ENCODE results near the gene DCLK2.
"Not testable (repeated sequence)": the region's sequence is repeated elsewhere in the genome, so short reads cannot be mapped to it uniquely, and the experiment has no call there.

Gene DCLK2

GRCh38 chr4:150160473-150160872 lies 82.2 kb downstream of the DCLK2 start:
- no peaks in the 10 kb centered on the region for H3K79me2 ChIP-seq (ENCODE audit: insufficient read depth, low read length)
- H3K4me2 ChIP-seq (ENCODE audit: low read depth, low read length, poor library complexity, severe bottlenecking), result no peak overlapping the region
- H3K27ac ChIP-seq (ENCODE audit: low read depth, low read length), result no peak overlapping the region
- H3F3A ChIP-seq (ENCODE audit: insufficient read depth), result no peaks in the 10 kb centered on the region
- H3K9me2 ChIP-seq (replicated peaks; ENCODE audit: insufficient read depth, low read length), result no peaks in the 10 kb centered on the region
- H3K4me3 ChIP-seq (ENCODE audit: insufficient read depth, low read length, poor library complexity, severe bottlenecking), result no peak overlapping the region
- no peak for TF ChIP-seq EZH2phosphoT487 (conservative IDR thresholded peaks at IDR 0.05; ENCODE audit: low read length)
- TF ChIP-seq CTCF (IDR thresholded peaks at IDR 0.05; ENCODE audit: insufficient read depth, low read length, poor library complexity, severe bottlenecking), result no peak
- no peaks in the 10 kb centered on the region for H4K20me1 ChIP-seq (ENCODE audit: low read depth, low read length)
- no peak overlapping the region for H3K9ac ChIP-seq (ENCODE audit: low read length)
- no peaks in the 10 kb centered on the region for H3K36me3 ChIP-seq (ENCODE audit: low read length)
- no peaks in the 10 kb centered on the region for H3K9me3 ChIP-seq (ENCODE audit: insufficient read depth, low read length)
- H2AFZ ChIP-seq (ENCODE audit: low read depth, low read length, severe bottlenecking), result no peak overlapping the region
- no peaks in the 10 kb centered on the region for H3K27me3 ChIP-seq (ENCODE audit: low read length)

- no peaks in the 10 kb centered on the region for H3K79me2 ChIP-seq (ENCODE audit: insufficient read depth, low read length)
- no peak overlapping the region for H3K9ac ChIP-seq (ENCODE audit: low read length)
- H2AFZ ChIP-seq (ENCODE audit: low read depth, low read length, severe bottlenecking), result no peak overlapping the region
- no peaks in the 10 kb centered on the region for H3K36me3 ChIP-seq (ENCODE audit: low read length)
- H3K9me3 ChIP-seq (ENCODE audit: insufficient read depth, low read length), result no peaks in the 10 kb centered on the region
- no peak overlapping the region for H3K4me2 ChIP-seq (ENCODE audit: low read depth, low read length, poor library complexity, severe bottlenecking)
- H3K4me3 ChIP-seq (ENCODE audit: insufficient read depth, low read length, poor library complexity, severe bottlenecking), result no peak overlapping the region
- H3K27ac ChIP-seq (ENCODE audit: low read depth, low read length), result no peak overlapping the region
- H3K9me2 ChIP-seq (replicated peaks; ENCODE audit: insufficient read depth, low read length), result no peaks in the 10 kb centered on the region
- H3F3A ChIP-seq (ENCODE audit: insufficient read depth), result no peaks in the 10 kb centered on the region
- H3K27me3 ChIP-seq (ENCODE audit: low read length), result no peaks in the 10 kb centered on the region
- TF ChIP-seq EZH2phosphoT487 (conservative IDR thresholded peaks at IDR 0.05; ENCODE audit: low read length) (no peak), CTCF (IDR thresholded peaks at IDR 0.05; ENCODE audit: insufficient read depth, low read length, poor library complexity, severe bottlenecking) (no peak)
- H4K20me1 ChIP-seq (ENCODE audit: low read depth, low read length), result no peaks in the 10 kb centered on the region
Measured at GRCh38 chr4:150161109-150161508, 82.9 kb downstream of the DCLK2 start.

GRCh38 chr4:150162020-150162419 lies 83.8 kb downstream of the DCLK2 start:
- not testable (repeated sequence) for H3K9me2 ChIP-seq (replicated peaks; ENCODE audit: insufficient read depth, low read length); H3K9me3 ChIP-seq (ENCODE audit: insufficient read depth, low read length); H3K36me3 ChIP-seq (ENCODE audit: low read length); H3K4me3 ChIP-seq (ENCODE audit: insufficient read depth, low read length, poor library complexity, severe bottlenecking); H3K4me2 ChIP-seq (ENCODE audit: low read depth, low read length, poor library complexity, severe bottlenecking); H3K79me2 ChIP-seq (ENCODE audit: insufficient read depth, low read length); H3K9ac ChIP-seq (ENCODE audit: low read length); H3K27ac ChIP-seq (ENCODE audit: low read depth, low read length); H4K20me1 ChIP-seq (ENCODE audit: low read depth, low read length); H3F3A ChIP-seq (ENCODE audit: insufficient read depth); H2AFZ ChIP-seq (ENCODE audit: low read depth, low read length, severe bottlenecking); H3K27me3 ChIP-seq (ENCODE audit: low read length)

GRCh38 chr4:150164055-150164454 lies 85.8 kb downstream of the DCLK2 start:
- Histone ChIP-seq H3K9ac (ENCODE audit: low read length) (no peak overlapping the region), H4K20me1 (ENCODE audit: low read depth, low read length) (no peaks in the 10 kb centered on the region), H3K4me2 (ENCODE audit: low read depth, low read length, poor library complexity, severe bottlenecking) (no peak overlapping the region), H3K27ac (ENCODE audit: low read depth, low read length) (no peak overlapping the region), H3K4me3 (ENCODE audit: insufficient read depth, low read length, poor library complexity, severe bottlenecking) (no peak overlapping the region), H3K9me3 (ENCODE audit: insufficient read depth, low read length) (no peaks in the 10 kb centered on the region), H3K27me3 (ENCODE audit: low read length) (no peaks in the 10 kb centered on the region), H3K79me2 (ENCODE audit: insufficient read depth, low read length) (no peaks in the 10 kb centered on the region), H2AFZ (ENCODE audit: low read depth, low read length, severe bottlenecking) (no peak overlapping the region), H3K9me2 (replicated peaks; ENCODE audit: insufficient read depth, low read length) (no peaks in the 10 kb centered on the region), H3K36me3 (ENCODE audit: low read length) (no peaks in the 10 kb centered on the region), H3F3A (ENCODE audit: insufficient read depth) (no peaks in the 10 kb centered on the region)
- TF ChIP-seq EZH2phosphoT487 (conservative IDR thresholded peaks at IDR 0.05; ENCODE audit: low read length) (no peak), CTCF (IDR thresholded peaks at IDR 0.05; ENCODE audit: insufficient read depth, low read length, poor library complexity, severe bottlenecking) (no peak)

All from SU-DHL-6 (cell line).